ENCODE measurements around the gene MCF2L.

- TF ChIP-seq POLR2A (IDR thresholded peaks at IDR 0.05) (no peak), CTCF (IDR thresholded peaks at IDR 0.05) (no peak)
Observed at GRCh38 chr13:113115363-113116205, 146.6 kb downstream of the MCF2L start.
